ENCODE results near the gene TDRD9. TPM values are rescaled to one million over a fixed set of nuclear protein-coding genes. Genes with fewer than 3 reads are reported as not detected.
"Not testable (repeated sequence)": the region's sequence is repeated elsewhere in the genome, so short reads cannot be mapped to it uniquely, and the experiment has no call there.

TDRD9 gene
- polyA plus RNA-seq (ENCODE audit: insufficient read length): 0.62 TPM

- no peak for DNase-seq (ENCODE audit: low read depth)
Observed at GRCh38 chr14:103928011-103928890, at the start of gene TDRD9. TDRD9 (plus strand) TSS chr14:103928456; CDS start chr14:103928510, 54 bp downstream.

- DNase-seq (ENCODE audit: low read depth): no peak
Observed at GRCh38 chr14:103879118-103879569, 49.1 kb upstream of the TDRD9 start.

- DNase-seq (ENCODE audit: low read depth): no peak
Observed at GRCh38 chr14:103879570-103880347, 48.5 kb upstream of the TDRD9 start.

- DNase-seq (ENCODE audit: low read depth): no peak
Observed at GRCh38 chr14:103880348-103881267, 47.6 kb upstream of the TDRD9 start.

GRCh38 chr14:103881268-103882201, 46.7 kb upstream of the TDRD9 start:
- no peak for DNase-seq (ENCODE audit: low read depth)

GRCh38 chr14:103882503-103883262, 45.6 kb upstream of the TDRD9 start:
- DNase-seq (ENCODE audit: low read depth): no peak

- no peak for DNase-seq (ENCODE audit: low read depth)
Observed at GRCh38 chr14:103883263-103883523, 45.1 kb upstream of the TDRD9 start.

- DNase-seq (ENCODE audit: low read depth): no peak
Observed at GRCh38 chr14:103884854-103885253, 43.4 kb upstream of the TDRD9 start.

- DNase-seq (ENCODE audit: low read depth): no peak
Observed at GRCh38 chr14:103885509-103885932, 42.7 kb upstream of the TDRD9 start.

- DNase-seq (ENCODE audit: low read depth): no peak
Observed at GRCh38 chr14:103886304-103887169, 41.7 kb upstream of the TDRD9 start.

GRCh38 chr14:103887170-103887501, 41.1 kb upstream of the TDRD9 start:
- no peak for DNase-seq (ENCODE audit: low read depth)

- no peak for DNase-seq (ENCODE audit: low read depth)
Observed at GRCh38 chr14:103887557-103888115, 40.6 kb upstream of the TDRD9 start.

GRCh38 chr14:103889002-103889312, 39.3 kb upstream of the TDRD9 start:
- not testable (repeated sequence) for DNase-seq (ENCODE audit: low read depth)

- no peak for DNase-seq (ENCODE audit: low read depth)
Observed at GRCh38 chr14:103889313-103890051, 38.8 kb upstream of the TDRD9 start.

- DNase-seq (ENCODE audit: low read depth): no peak
Observed at GRCh38 chr14:103890052-103890371, 38.2 kb upstream of the TDRD9 start.

GRCh38 chr14:103890821-103891666, 37.2 kb upstream of the TDRD9 start:
- no peak for DNase-seq (ENCODE audit: low read depth)

- no peak for DNase-seq (ENCODE audit: low read depth)
Observed at GRCh38 chr14:103891667-103892215, 36.5 kb upstream of the TDRD9 start.

Measured in forelimb muscle (tissue), 1 donor.